Stimulated activated CD8-positive, alpha-beta memory T cell treated with anti-CD3 and anti-CD28 coated beads, Interleukin-2, amount 100 ng/mL, for 48 hours (primary cell): ENCODE results near the gene ANXA6.

Experiments used
- DNase-seq, 2 donors: peaks; one replicate each; pipeline ENCODE4 v3.0.0-alpha.2; 2020; ENCODE audit warnings: low read depth in 2 of 2

Gene ANXA6

GRCh38 chr5:151101746-151102145 is 55.8 kb downstream of the ANXA6 start:
- no peak for DNase-seq

GRCh38 chr5:151101151-151101550 is 56.4 kb downstream of the ANXA6 start:
- no peak for DNase-seq

GRCh38 chr5:151100681-151101080 is 56.9 kb downstream of the ANXA6 start:
- DNase-seq, result no peak

GRCh38 chr5:151098768-151099121 is 58.8 kb downstream of the ANXA6 start:
- no peak for DNase-seq

- no peak for DNase-seq
Observed at GRCh38 chr5:151097820-151098767, 59.5 kb downstream of the ANXA6 start.

GRCh38 chr5:151097061-151097460 is 60.5 kb downstream of the ANXA6 start:
- no peak for DNase-seq

- no peak for DNase-seq
Observed at GRCh38 chr5:151096001-151096373, 61.6 kb downstream of the ANXA6 start.

GRCh38 chr5:151095341-151096000 is 62.1 kb downstream of the ANXA6 start:
- DNase-seq, result no peak

- DNase-seq, result no peak
Observed at GRCh38 chr5:151094852-151095245, 62.7 kb downstream of the ANXA6 start.

- DNase-seq, result peak; percentile 60
Observed at GRCh38 chr5:151094030-151094851, 63.3 kb downstream of the ANXA6 start.

- no peak for DNase-seq
Observed at GRCh38 chr5:151093476-151093889, 64.1 kb downstream of the ANXA6 start.

GRCh38 chr5:151092762-151093161 is 64.8 kb downstream of the ANXA6 start:
- DNase-seq, result no peak

GRCh38 chr5:151089726-151090125 is 67.9 kb downstream of the ANXA6 start:
- no peak for DNase-seq

GRCh38 chr5:151088986-151089385 is 68.6 kb downstream of the ANXA6 start:
- no peak for DNase-seq

- no peak for DNase-seq
Observed at GRCh38 chr5:151087486-151087885, 70.1 kb downstream of the ANXA6 start.

GRCh38 chr5:151086905-151087360 is 70.6 kb downstream of the ANXA6 start:
- DNase-seq, result peak; percentile 53 to 60

- no peak for DNase-seq
Observed at GRCh38 chr5:151086192-151086869, 71.2 kb downstream of the ANXA6 start.

- peak in 1 of 2 donors; percentile 39 for DNase-seq
Observed at GRCh38 chr5:151085517-151086041, 72.0 kb downstream of the ANXA6 start.

- no peak for DNase-seq
Observed at GRCh38 chr5:151084363-151084762, 73.2 kb downstream of the ANXA6 start.

GRCh38 chr5:151083081-151083676 is 74.4 kb downstream of the ANXA6 start:
- peak in 1 of 2 donors; percentile 57 for DNase-seq
